GM12864 (cell line): ENCODE data around the gene OR6B1.

ENCODE experiments used
- DNase-seq: peaks from one replicate; pipeline ENCODE4 v3.0.0-alpha.2; 2011; ENCODE audit warnings: low read depth
- H3K4me3 ChIP-seq: 2 replicates; pipeline ENCODE4 v1.5.1; 2011; ENCODE audit warnings: mild to moderate bottlenecking, low read depth, low read length, control low read depth
- TF ChIP-seq, protein P1 (sequence below): IDR thresholded peaks from 2 replicates; pipeline ENCODE4 v1.5.1; 2011; ENCODE audit warnings: low read depth, mild to moderate bottlenecking, moderate library complexity, low read length, control low read depth, inconsistent platforms; ENCODE audit errors: missing control alignments

The OR6B1 gene

GRCh38 chr7:144027070-144027469, 26.9 kb downstream of the OR6B1 start:
- no peak overlapping the region for H3K4me3 ChIP-seq
- TF ChIP-seq, protein P1, sequence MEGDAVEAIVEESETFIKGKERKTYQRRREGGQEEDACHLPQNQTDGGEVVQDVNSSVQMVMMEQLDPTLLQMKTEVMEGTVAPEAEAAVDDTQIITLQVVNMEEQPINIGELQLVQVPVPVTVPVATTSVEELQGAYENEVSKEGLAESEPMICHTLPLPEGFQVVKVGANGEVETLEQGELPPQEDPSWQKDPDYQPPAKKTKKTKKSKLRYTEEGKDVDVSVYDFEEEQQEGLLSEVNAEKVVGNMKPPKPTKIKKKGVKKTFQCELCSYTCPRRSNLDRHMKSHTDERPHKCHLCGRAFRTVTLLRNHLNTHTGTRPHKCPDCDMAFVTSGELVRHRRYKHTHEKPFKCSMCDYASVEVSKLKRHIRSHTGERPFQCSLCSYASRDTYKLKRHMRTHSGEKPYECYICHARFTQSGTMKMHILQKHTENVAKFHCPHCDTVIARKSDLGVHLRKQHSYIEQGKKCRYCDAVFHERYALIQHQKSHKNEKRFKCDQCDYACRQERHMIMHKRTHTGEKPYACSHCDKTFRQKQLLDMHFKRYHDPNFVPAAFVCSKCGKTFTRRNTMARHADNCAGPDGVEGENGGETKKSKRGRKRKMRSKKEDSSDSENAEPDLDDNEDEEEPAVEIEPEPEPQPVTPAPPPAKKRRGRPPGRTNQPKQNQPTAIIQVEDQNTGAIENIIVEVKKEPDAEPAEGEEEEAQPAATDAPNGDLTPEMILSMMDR = no peak
- DNase-seq = no peak

- DNase-seq = no peak
- TF ChIP-seq, protein P1 = no peak
- H3K4me3 ChIP-seq = no peak overlapping the region
Observed at GRCh38 chr7:144027974-144028373, 27.9 kb downstream of the OR6B1 start.

DNA sequence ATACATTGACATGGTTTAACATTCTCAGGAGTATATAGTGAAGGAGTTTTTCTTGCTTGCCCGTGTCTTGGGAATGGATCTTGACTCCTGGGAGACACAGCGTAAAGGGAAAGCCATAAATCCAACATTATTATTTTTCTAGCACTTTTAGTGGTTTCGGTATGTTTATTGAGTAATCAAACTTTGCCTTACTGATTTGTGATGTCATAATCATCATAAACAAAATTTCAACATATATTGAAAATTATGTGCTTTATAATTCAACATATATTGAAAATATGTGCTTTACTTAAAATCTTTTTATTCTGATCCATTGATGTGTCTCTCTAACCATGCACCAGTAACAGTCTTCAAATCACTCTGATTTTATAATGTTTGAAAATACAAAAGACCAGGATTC, 28.4 kb downstream of the OR6B1 start:
- H3K4me3 ChIP-seq = no peak overlapping the region
- no peak for DNase-seq
- TF ChIP-seq, protein P1 = no peak

GRCh38 chr7:144032516-144032915, 32.4 kb downstream of the OR6B1 start:
- no peak overlapping the region for H3K4me3 ChIP-seq
- DNase-seq = no peak
- TF ChIP-seq, protein P1 = no peak

DNA sequence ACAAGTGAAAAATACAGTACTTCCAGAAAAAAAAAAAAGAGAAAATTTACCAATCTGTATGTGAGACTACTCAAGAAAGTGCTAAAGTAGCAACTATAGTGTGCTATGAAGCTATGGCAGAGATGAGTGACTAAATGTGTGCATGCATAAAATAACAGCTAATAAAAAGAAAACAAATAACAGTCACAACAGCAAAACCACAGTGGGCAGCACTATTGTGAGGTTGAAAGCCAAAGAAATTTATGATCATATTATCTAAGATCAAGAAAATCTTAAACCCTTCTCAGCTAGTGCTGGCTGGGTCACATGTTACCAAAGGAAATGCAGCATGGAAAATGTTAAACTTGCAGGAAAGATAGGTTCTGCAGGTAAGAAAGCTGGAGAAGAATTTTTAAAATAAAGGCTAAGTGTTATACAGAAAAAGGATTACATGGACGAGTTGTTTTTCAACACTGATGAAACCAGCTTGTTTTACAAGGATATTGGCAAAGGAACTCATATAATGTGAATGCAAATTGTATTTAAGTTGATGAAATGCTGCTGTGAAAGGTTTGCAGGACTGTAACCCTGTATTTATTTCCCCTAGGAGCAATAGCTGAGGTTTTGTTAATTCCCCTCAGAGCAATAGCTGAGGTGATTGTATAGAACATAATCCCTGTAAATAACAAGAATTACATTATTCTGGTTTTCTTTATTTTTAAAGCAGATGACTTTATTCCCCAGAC, 33.0 kb downstream of the OR6B1 start:
- TF ChIP-seq, protein P1 = no peak

DNA sequence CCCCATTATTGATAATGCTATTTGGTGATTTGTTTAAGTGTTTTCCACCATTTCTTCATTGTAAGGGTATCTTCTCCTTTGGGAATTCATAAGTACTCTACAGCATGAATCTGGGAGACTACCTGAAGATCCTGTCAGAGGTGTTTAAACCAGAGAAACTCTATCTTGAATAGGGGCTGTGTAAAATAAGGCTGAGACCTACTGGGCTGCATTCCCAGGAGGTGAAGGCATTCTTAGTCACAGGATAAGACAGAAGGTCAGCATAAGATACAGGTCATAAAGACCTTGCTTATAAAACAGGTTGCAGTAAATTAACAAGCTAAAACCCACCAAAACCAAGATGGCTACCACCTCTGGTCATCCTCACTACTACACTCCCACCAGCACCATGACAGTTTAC, 35.3 kb downstream of the OR6B1 start:
- TF ChIP-seq, protein P1 = no peak
- H3K4me3 ChIP-seq = no peak overlapping the region
- no peak for DNase-seq

More for the DNA sequence above, 33.0 kb downstream of the OR6B1 start:
- no peak for DNase-seq
- H3K4me3 ChIP-seq = no peak overlapping the region

DNA sequence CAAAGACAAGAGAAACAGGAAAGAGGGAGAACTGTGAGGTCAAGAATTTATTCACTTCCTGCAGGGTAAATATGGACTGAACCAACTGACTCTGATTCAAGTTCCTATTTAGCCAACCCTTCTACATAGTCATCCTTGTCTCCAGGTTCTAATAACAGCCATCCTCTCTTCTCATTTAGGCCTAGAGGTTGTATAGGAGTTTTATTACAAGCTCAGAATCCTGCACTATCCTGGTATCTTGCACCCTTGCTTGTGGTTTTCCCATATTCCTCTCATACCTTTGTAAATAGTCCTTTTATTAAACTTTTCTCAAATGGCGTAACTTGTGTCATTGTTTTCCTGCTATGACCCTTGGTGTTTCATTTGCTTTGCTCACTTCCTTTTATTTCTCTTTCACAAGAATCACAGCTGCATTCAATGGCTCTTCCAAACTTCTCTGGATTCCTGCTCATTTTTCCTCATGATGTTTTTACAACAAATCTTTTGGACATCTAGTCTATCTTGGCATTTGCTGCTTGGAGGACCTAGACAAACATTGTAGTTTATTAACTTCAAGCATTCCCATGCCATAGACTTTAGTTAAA, 36.3 kb downstream of the OR6B1 start:
- TF ChIP-seq, protein P1 = no peak
- DNase-seq = no peak
- H3K4me3 ChIP-seq = no peak overlapping the region
